Measurements from ENCODE around the gene CLIP1.

Gene CLIP1

DNA sequence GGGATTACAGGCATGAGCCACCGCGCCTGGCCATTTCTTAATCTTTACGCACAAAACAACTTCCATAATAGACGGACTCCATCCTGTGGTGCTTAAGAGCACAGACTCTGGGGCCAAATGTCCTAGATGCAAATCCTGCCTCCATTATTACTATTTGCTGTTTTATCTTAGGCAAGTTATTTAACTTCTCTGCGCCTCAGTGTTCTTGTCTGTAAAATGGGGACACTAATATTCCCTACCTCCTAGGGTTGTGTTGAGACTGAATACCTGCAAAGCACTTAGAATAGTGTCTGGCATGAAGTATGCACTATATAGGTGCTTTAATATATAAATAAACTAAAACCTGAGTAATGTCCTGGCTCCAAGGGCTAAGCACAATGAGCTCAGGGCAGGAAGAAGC is 76.4 kb downstream of the CLIP1 start:
- Mint-ChIP-seq H3K4me1 (no peaks in the 10 kb centered on the region), H3K36me3 (peaks cover 22 to 25% of the 10 kb centered on the region in 2 donors), H3K27ac (no peak overlapping the region), H3K4me3 (no peak overlapping the region), H3K27me3 (no peaks in the 10 kb centered on the region), H3K9me3 (no peaks in the 10 kb centered on the region)
- ATAC-seq (replicated peaks) (no peak), DNase-seq (no peak)

DNA sequence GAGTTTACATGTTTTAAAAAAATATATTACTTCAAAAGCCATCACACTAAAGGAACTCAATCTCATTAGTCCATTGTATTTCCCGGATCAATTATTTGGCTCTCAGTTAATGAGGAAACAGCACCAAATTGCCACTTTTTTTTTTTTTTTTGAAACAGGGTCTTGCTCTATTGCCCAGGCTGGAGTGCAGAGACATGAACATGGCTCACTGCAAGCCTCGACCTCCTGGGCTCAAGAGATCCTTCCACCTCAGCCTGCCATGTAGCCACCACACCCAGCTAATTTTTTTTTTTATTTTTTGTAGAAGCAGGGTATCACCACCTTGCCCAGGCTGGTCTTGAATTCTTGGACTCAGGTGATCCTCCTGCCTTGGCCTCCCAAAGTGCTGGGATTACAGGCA is 77.4 kb downstream of the CLIP1 start:
- no peak overlapping the region for H3K27ac Mint-ChIP-seq
- H3K9me3 Mint-ChIP-seq, result no peaks in the 10 kb centered on the region
- ATAC-seq (replicated peaks) (no peak), DNase-seq (no peak)
- no peaks in the 10 kb centered on the region for H3K27me3 Mint-ChIP-seq
- H3K4me1 Mint-ChIP-seq, result no peaks in the 10 kb centered on the region
- peaks cover 16 to 20% of the 10 kb centered on the region in 2 donors for H3K36me3 Mint-ChIP-seq
- no peak overlapping the region for H3K4me3 Mint-ChIP-seq

- no peaks in the 10 kb centered on the region for H3K27me3 Mint-ChIP-seq
- H3K36me3 Mint-ChIP-seq, result peaks cover 15 to 28% of the 10 kb centered on the region in 2 donors
- no peaks in the 10 kb centered on the region for H3K9me3 Mint-ChIP-seq
- DNase-seq (no peak), ATAC-seq (replicated peaks) (no peak)
- peak overlapping the region; percentile 25 for H3K27ac Mint-ChIP-seq
- H3K4me1 Mint-ChIP-seq, result no peaks in the 10 kb centered on the region
- no peak overlapping the region for H3K4me3 Mint-ChIP-seq
These were observed 86.2 kb downstream of the CLIP1 start for GRCh38 chr12:122336015-122336946.

GRCh38 chr12:122333142-122334087 is 89.1 kb downstream of the CLIP1 start:
- no peak overlapping the region for H3K27ac Mint-ChIP-seq
- no peak overlapping the region for H3K4me3 Mint-ChIP-seq
- ATAC-seq (replicated peaks) (no peak), DNase-seq (no peak)
- H3K9me3 Mint-ChIP-seq, result no peaks in the 10 kb centered on the region
- no peaks in the 10 kb centered on the region for H3K4me1 Mint-ChIP-seq
- peaks cover 8 to 30% of the 10 kb centered on the region in 2 donors for H3K36me3 Mint-ChIP-seq
- H3K27me3 Mint-ChIP-seq, result no peaks in the 10 kb centered on the region

DNA sequence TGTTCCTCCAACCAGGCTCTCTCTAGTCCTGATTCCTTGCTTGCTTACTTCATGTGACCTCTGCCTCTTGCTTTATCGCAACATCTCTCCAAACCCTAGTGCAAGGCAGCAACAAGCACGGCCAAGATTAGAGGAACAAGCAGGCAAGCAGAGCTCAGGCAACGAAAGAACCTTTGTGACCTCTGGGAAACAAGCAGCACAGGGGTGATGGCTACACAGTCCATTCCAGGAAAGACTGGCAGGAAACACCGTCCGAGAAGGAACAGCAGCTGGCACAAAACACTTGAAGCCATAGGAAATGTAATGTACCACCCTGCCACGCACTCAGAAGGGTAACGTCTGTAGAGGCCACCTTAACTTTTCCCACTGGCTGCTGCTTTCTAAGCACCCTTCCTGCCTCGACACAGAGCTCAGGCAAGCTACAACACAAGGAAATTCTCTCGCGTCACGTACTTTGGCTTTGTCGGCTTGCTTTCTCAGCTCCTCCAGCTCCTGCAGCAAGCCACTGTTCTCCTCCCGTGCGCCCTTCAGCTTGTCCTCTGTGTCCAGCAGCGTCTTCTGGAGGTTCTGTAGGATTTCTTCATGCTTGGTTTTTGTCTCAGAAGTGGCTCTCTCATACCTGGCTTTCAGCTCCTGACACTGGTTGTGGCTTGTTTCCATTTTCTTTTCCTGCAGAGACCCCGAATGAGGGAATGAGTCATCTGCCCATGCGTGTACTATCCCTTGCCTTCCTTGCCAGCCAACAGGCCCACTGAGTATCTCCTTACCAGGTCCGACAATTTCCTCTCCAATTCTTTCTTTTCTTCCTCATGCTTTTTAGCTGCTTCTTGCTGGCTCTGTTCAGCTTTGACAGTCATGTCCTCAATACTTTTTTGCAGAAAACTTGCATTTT is 94.7 kb downstream of the CLIP1 start:
- H3K9me3 Mint-ChIP-seq, result no peaks in the 10 kb centered on the region
- ATAC-seq (replicated peaks) (no peak), DNase-seq (no peak)
- H3K36me3 Mint-ChIP-seq, result peaks cover 26 to 33% of the 10 kb centered on the region in 2 donors
- no peaks in the 10 kb centered on the region for H3K4me1 Mint-ChIP-seq
- H3K4me3 Mint-ChIP-seq, result no peak overlapping the region
- no peak overlapping the region for H3K27ac Mint-ChIP-seq
- H3K27me3 Mint-ChIP-seq, result no peaks in the 10 kb centered on the region

GRCh38 chr12:122327014-122327413 is 95.5 kb downstream of the CLIP1 start:
- H3K4me3 Mint-ChIP-seq, result no peak overlapping the region

GRCh38 chr12:122326586-122326985 is 95.9 kb downstream of the CLIP1 start:
- Mint-ChIP-seq H3K27ac (no peak overlapping the region), H3K27me3 (no peaks in the 10 kb centered on the region), H3K36me3 (peaks cover 33 to 42% of the 10 kb centered on the region in 2 donors), H3K4me1 (no peaks in the 10 kb centered on the region), H3K9me3 (no peaks in the 10 kb centered on the region), H3K4me3 (no peak overlapping the region)
- DNase-seq, result no peak
- ATAC-seq (replicated peaks), result no peak

More at GRCh38 chr12:122327014-122327413, 95.5 kb downstream of the CLIP1 start:
- Mint-ChIP-seq H3K36me3 (peaks cover 33 to 41% of the 10 kb centered on the region in 2 donors), H3K27ac (no peak overlapping the region), H3K4me1 (no peaks in the 10 kb centered on the region), H3K27me3 (no peaks in the 10 kb centered on the region), H3K9me3 (no peaks in the 10 kb centered on the region)
- ATAC-seq (replicated peaks) (no peak), DNase-seq (no peak)

DNA sequence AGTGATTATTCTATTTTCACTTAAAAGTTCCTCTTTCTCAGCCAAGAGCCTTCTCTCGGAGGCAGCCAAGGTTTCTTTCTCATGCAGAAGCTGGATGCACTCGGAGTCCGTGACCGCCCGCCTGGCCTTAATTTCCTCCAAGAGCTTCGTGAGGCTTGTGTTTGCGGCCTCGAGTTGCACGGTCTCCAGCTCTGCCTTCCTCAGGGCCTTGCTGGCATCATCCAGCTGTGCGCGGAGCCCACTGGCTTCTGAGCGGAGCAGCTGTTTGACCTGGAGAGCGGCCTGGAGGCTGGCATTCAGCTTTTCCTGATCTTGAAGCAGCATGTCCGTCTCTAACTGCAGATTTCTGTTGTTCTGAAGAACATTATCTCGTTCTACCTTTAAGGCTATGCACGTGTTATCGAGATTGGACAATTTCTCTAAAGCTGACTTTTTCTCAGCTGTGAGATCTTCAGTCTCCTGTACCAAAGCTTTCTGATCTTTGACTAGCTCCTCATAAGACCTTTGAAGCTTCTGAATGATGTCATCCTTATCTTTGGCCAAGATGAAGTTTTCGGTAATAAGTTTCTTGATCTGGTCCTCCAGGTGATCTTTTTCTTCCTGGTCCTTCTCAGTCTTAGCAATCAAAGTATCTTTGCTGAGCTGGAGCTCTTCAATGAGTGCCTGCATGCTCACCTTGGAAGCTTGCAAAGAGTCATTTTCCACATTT is 99.0 kb downstream of the CLIP1 start:
- DNase-seq (no peak), ATAC-seq (replicated peaks) (no peak)
- H3K27ac Mint-ChIP-seq, result no peak overlapping the region
- H3K36me3 Mint-ChIP-seq, result peaks cover 37 to 42% of the 10 kb centered on the region in 2 donors
- no peaks in the 10 kb centered on the region for H3K27me3 Mint-ChIP-seq
- no peak overlapping the region for H3K4me3 Mint-ChIP-seq
- no peaks in the 10 kb centered on the region for H3K4me1 Mint-ChIP-seq
- no peaks in the 10 kb centered on the region for H3K9me3 Mint-ChIP-seq

- peaks cover 40 to 43% of the 10 kb centered on the region in 2 donors for H3K36me3 Mint-ChIP-seq
- DNase-seq (no peak), ATAC-seq (replicated peaks) (no peak)
- H3K27me3 Mint-ChIP-seq, result no peaks in the 10 kb centered on the region
- H3K4me1 Mint-ChIP-seq, result no peaks in the 10 kb centered on the region
- no peak overlapping the region for H3K4me3 Mint-ChIP-seq
- no peaks in the 10 kb centered on the region for H3K9me3 Mint-ChIP-seq
- no peak overlapping the region for H3K27ac Mint-ChIP-seq
These were observed 100.0 kb downstream of the CLIP1 start for GRCh38 chr12:122322501-122322900.

- H3K4me1 Mint-ChIP-seq, result no peaks in the 10 kb centered on the region
These were observed 103.6 kb downstream of the CLIP1 start for GRCh38 chr12:122318607-122319605.

DNA sequence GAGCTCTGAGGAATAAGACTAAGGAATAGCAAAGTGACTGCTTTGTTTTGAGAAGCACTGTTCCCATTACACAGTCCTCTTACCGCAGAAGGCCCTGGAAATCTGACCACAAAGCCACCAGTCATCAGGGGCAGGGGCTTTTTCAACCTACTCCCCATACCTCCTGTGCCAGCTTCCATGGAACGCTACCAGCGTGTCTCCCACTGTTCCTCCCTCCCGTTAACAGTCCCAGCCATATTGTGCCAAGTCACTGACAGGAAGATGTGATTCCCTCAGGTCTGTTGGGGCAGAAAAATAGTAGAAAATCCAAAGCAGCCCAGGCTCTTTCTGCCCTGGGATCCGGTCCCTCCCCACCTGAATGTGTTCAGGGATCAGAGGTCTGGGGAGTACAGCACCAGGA is 109.5 kb downstream of the CLIP1 start:
- DNase-seq, result no peak
- H3K4me1 Mint-ChIP-seq, result no peaks in the 10 kb centered on the region
- H3K9me3 Mint-ChIP-seq, result no peaks in the 10 kb centered on the region
- peaks cover 20 to 40% of the 10 kb centered on the region in 2 donors for H3K36me3 Mint-ChIP-seq
- H3K27ac Mint-ChIP-seq, result no peak overlapping the region
- no peak for ATAC-seq (replicated peaks)
- H3K4me3 Mint-ChIP-seq, result no peak overlapping the region
- no peaks in the 10 kb centered on the region for H3K27me3 Mint-ChIP-seq

More at GRCh38 chr12:122318607-122319605, 103.6 kb downstream of the CLIP1 start:
- Mint-ChIP-seq H3K27me3 (no peaks in the 10 kb centered on the region), H3K36me3 (peaks cover 39 to 55% of the 10 kb centered on the region in 2 donors), H3K4me3 (no peak overlapping the region), H3K27ac (peak overlapping the region; percentile 20), H3K9me3 (no peaks in the 10 kb centered on the region)
- no peak for DNase-seq
- ATAC-seq (replicated peaks), result no peak

- DNase-seq (no peak), ATAC-seq (replicated peaks) (no peak)
- Mint-ChIP-seq H3K36me3 (peaks cover 14 to 35% of the 10 kb centered on the region in 2 donors), H3K4me3 (no peak overlapping the region), H3K9me3 (no peaks in the 10 kb centered on the region), H3K4me1 (no peaks in the 10 kb centered on the region), H3K27ac (no peak overlapping the region), H3K27me3 (no peaks in the 10 kb centered on the region)
These were observed 110.8 kb downstream of the CLIP1 start for GRCh38 chr12:122311696-122312095.

All from stimulated activated naive B cell treated with anti-CD40 and anti-IgM and Interleukin-4, amounts not matched to agents 10 μg/mL and 1 μg/mL and 100 μg/mL, for 72 hours (primary cell).